Measurements from ENCODE around the gene THAP11.

- TF ChIP-seq EZH2 (IDR thresholded peaks at IDR 0.05; ENCODE audit: borderline replicate concordance, insufficient read depth, low read length, poor library complexity, severe bottlenecking), result no peak
- TF ChIP-seq CTCF (IDR thresholded peaks at IDR 0.05; ENCODE audit: poor library complexity, severe bottlenecking), result no peak
- no peak for TF ChIP-seq EP300 (conservative IDR thresholded peaks at IDR 0.05; ENCODE audit: poor library complexity, severe bottlenecking)
- no peak for TF ChIP-seq REST (IDR thresholded peaks at IDR 0.05; ENCODE audit: borderline replicate concordance)
- no peak for TF ChIP-seq RAD21 (conservative IDR thresholded peaks at IDR 0.05)
- TF ChIP-seq POLR2AphosphoS5 (IDR thresholded peaks at IDR 0.05), result no peak
- TF ChIP-seq MXI1 (conservative IDR thresholded peaks at IDR 0.05; ENCODE audit: poor library complexity, severe bottlenecking), result no peak
- TF ChIP-seq TAF1 (IDR thresholded peaks at IDR 0.05; ENCODE audit: low read depth), result no peak
- TF ChIP-seq SMC3 (conservative IDR thresholded peaks at IDR 0.05; ENCODE audit: poor library complexity), result no peak
Measured at GRCh38 chr16:67846063-67846319, 3.9 kb downstream of the THAP11 start.

Measured in neural cell (in vitro differentiated cells).